SU-DHL-6 (cell line): Measurements from ENCODE around the gene NT5DC3.

ENCODE experiments used
- H2AFZ ChIP-seq: fragments of 200-600 bp; sonication (generic); 2 replicates; pipeline ENCODE4 v1.6.1; 2014; ENCODE audit warnings: low read depth, mild to moderate bottlenecking, moderate library complexity, mixed read lengths, antibody characterized with exemption, low read length; ENCODE audit not compliant: severe bottlenecking
- H3F3A ChIP-seq: fragments of 200-600 bp; shearing (Covaris generic); 2 replicates; pipeline ENCODE4 v1.6.0; 2016; ENCODE audit warnings: antibody characterized with exemption, mild to moderate bottlenecking; ENCODE audit not compliant: insufficient read depth
- H3K27ac ChIP-seq: fragments of 200-600 bp; sonication (generic); 2 replicates; pipeline ENCODE4 v1.5.1; 2016; ENCODE audit warnings: low read depth, mild to moderate bottlenecking, low read length, moderate library complexity, mixed read lengths
- H3K27me3 ChIP-seq: fragments of 200-600 bp; sonication (generic), shearing (Covaris generic); 2 replicates; pipeline ENCODE4 v1.6.0; 2014; ENCODE audit warnings: mild to moderate bottlenecking, low read length
- H3K36me3 ChIP-seq: fragments of 200-600 bp; sonication (generic); 2 replicates; pipeline ENCODE4 v1.6.1; 2014; ENCODE audit warnings: mild to moderate bottlenecking, low read length, mixed read lengths
- H3K4me2 ChIP-seq: fragments of 300-600, 200-600 bp; shearing (Covaris generic), sonication (generic); 2 replicates; pipeline ENCODE4 v1.6.0; 2014; ENCODE audit warnings: low read length, low read depth, mild to moderate bottlenecking; ENCODE audit not compliant: poor library complexity, severe bottlenecking
- H3K4me3 ChIP-seq: fragments of 200-600 bp; sonication (generic); 2 replicates; pipeline ENCODE4 v1.5.1; 2014; ENCODE audit warnings: antibody characterized with exemption, low read length, mild to moderate bottlenecking, mixed read lengths; ENCODE audit not compliant: insufficient read depth, poor library complexity, severe bottlenecking
- H3K79me2 ChIP-seq: fragments of 200-600 bp; sonication (generic); 2 replicates; pipeline ENCODE4 v1.6.1; 2014; ENCODE audit warnings: mild to moderate bottlenecking, low read length, moderate library complexity; ENCODE audit not compliant: insufficient read depth
- H3K9ac ChIP-seq: fragments of 200-600 bp; sonication (generic); 2 replicates; pipeline ENCODE4 v1.7.0; 2014; ENCODE audit warnings: mild to moderate bottlenecking, low read length
- H3K9me2 ChIP-seq: fragments of 200-600 bp; sonication (generic); replicated peaks from 2 replicates; pipeline ENCODE4 v1.6.1; 2014; ENCODE audit warnings: low read length; ENCODE audit not compliant: insufficient read depth
- H3K9me3 ChIP-seq: fragments of 200-600 bp; sonication (generic); 2 replicates; pipeline ENCODE4 v1.6.1; 2014; ENCODE audit warnings: low read length, mixed read lengths; ENCODE audit not compliant: insufficient read depth
- H4K20me1 ChIP-seq: fragments of 200-600 bp; sonication (generic); 2 replicates; pipeline ENCODE4 v1.6.1; 2014; ENCODE audit warnings: low read depth, mild to moderate bottlenecking, antibody characterized with exemption, low read length, moderate library complexity, mixed read lengths
- CTCF ChIP-seq: fragments of 200-600 bp; sonication (generic); IDR thresholded peaks from one replicate; pipeline ENCODE4 v1.5.1; 2017; ENCODE audit warnings: antibody characterized with exemption, mild to moderate bottlenecking, low read length, moderate library complexity; ENCODE audit not compliant: insufficient read depth, poor library complexity, severe bottlenecking
- EZH2phosphoT487 ChIP-seq: fragments of 200-600 bp; sonication (generic), shearing (Covaris generic); conservative IDR thresholded peaks from 2 replicates; pipeline ENCODE4 v1.6.1; 2018; ENCODE audit warnings: mild to moderate bottlenecking, antibody characterized with exemption, low read length, moderate library complexity, mixed read lengths

NT5DC3 gene

GRCh38 chr12:103819892-103820291, 21.1 kb downstream of the NT5DC3 start:
- Histone ChIP-seq H3K4me2 (no peak overlapping the region), H3F3A (no peaks in the 10 kb centered on the region), H3K4me3 (no peak overlapping the region), H3K79me2 (no peaks in the 10 kb centered on the region), H2AFZ (no peak overlapping the region), H3K27me3 (no peaks in the 10 kb centered on the region), H3K9me2 (no peaks in the 10 kb centered on the region), H3K9ac (no peak overlapping the region), H3K27ac (no peak overlapping the region), H3K9me3 (no peaks in the 10 kb centered on the region), H4K20me1 (no peaks in the 10 kb centered on the region), H3K36me3 (no peaks in the 10 kb centered on the region)
- TF ChIP-seq CTCF, result no peak
- no peak for TF ChIP-seq EZH2phosphoT487

GRCh38 chr12:103819312-103819711, 21.7 kb downstream of the NT5DC3 start:
- no peaks in the 10 kb centered on the region for H3K79me2 ChIP-seq
- H3K9ac ChIP-seq, result no peak overlapping the region
- H2AFZ ChIP-seq, result no peak overlapping the region
- TF ChIP-seq EZH2phosphoT487 (no peak), CTCF (no peak)
- H3F3A ChIP-seq, result no peaks in the 10 kb centered on the region
- no peak overlapping the region for H3K4me2 ChIP-seq
- H4K20me1 ChIP-seq, result no peaks in the 10 kb centered on the region
- no peak overlapping the region for H3K27ac ChIP-seq
- no peaks in the 10 kb centered on the region for H3K27me3 ChIP-seq
- H3K4me3 ChIP-seq, result no peak overlapping the region
- H3K9me2 ChIP-seq, result no peaks in the 10 kb centered on the region
- H3K36me3 ChIP-seq, result no peaks in the 10 kb centered on the region
- no peaks in the 10 kb centered on the region for H3K9me3 ChIP-seq

GRCh38 chr12:103817791-103818190, 23.2 kb downstream of the NT5DC3 start:
- no peaks in the 10 kb centered on the region for H3K9me2 ChIP-seq
- H3K9ac ChIP-seq, result no peak overlapping the region
- no peak overlapping the region for H3K4me2 ChIP-seq

More at GRCh38 chr12:103817791-103818190, 23.2 kb downstream of the NT5DC3 start:
- no peaks in the 10 kb centered on the region for H3K79me2 ChIP-seq
- H3K27me3 ChIP-seq, result no peaks in the 10 kb centered on the region
- no peaks in the 10 kb centered on the region for H3F3A ChIP-seq
- H2AFZ ChIP-seq, result no peak overlapping the region
- TF ChIP-seq CTCF (no peak), EZH2phosphoT487 (no peak)
- H3K36me3 ChIP-seq, result no peaks in the 10 kb centered on the region
- H4K20me1 ChIP-seq, result no peaks in the 10 kb centered on the region
- no peak overlapping the region for H3K4me3 ChIP-seq
- H3K27ac ChIP-seq, result no peak overlapping the region
- H3K9me3 ChIP-seq, result no peaks in the 10 kb centered on the region
